Measurements from ENCODE around the gene ITGB3. TPM values are rescaled to one million over a fixed set of nuclear protein-coding genes. Genes with fewer than 3 reads are reported as not detected.
A peak's percentile ranks its signal among the peaks of the same experiment; 100 is the strongest.

The ITGB3 gene
- total and polyA plus RNA-seq, 2 of the 4 experiments (the other 2 are of a cell fraction): 9.8 to 17.6 TPM

DNA sequence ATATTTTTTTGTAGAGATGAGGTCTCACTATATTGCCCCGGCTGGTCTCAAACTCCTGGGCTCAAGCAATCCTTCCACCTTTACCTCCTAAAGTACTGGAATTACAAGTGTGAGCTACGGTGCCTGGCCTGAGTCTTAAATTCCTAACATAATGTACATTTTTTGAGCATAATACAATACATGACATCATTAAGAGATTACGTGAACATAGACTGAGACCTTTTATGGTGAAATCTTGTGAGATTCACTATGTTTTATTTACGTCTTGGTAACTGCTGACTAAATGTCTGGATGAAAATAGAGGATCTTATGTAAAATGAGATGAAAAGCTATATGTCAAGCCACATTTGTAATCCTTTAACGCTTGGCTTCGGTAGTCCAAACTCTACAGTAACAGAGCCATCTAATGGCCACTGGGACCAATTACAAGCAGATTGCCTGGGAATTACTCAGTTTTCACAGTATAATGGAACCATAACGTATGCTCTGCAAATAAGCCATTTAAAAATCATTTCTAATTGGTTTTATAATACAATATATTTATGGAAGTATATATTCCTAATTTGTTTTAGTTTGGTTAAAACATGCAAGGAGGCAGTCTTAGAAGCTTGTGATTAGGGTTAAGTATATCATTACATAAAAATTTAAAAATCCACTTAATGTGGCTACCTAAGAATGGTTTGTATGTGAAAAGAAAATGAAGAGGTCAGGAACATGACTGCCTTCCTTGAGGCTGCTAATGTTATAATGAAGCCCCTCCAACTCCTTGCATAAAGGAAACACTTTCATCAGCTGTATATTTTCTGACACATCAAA lies 62.0 kb downstream of the ITGB3 start (continued):
- TF ChIP-seq CHD1 (IDR thresholded peaks at IDR 0.05; ENCODE audit: low read depth, low read length) (no peak), RFX5 (IDR thresholded peaks at IDR 0.05; ENCODE audit: low read depth, low read length) (peak; percentile 70; the same call in 1 of the 2 replicates), POLR2A (IDR thresholded peaks at IDR 0.05; ENCODE audit: low read depth, low read length) (0 out of 2 replicates have a peak, but pooled peaks have one; percentile 28)

DNA sequence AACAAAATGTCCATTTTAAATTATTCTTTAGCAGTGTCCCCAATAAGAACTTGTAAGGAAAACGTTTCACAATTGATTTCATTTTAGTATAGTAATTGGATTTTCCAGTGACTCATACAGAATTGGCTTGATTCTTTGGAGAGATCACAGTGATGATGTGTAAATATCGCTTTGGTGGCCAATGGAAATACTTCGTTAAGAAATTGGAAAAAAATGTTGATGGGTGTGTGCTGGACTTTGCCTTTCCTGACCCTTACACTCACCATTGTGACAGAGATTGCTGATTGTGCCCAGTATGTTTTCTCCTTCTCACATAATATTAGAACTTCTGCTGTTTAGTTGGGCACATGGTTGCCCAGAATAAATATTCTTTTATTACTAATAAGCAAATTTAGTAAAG lies 62.7 kb downstream of the ITGB3 start:
- H3K9me3 ChIP-seq (ENCODE audit: control insufficient read depth, insufficient read depth, low read length): no peaks in the 10 kb centered on the region

More for the DNA sequence above, 62.7 kb downstream of the ITGB3 start:
- H4K91ac ChIP-seq (ENCODE audit: insufficient read depth, low read depth, low read length): peak overlapping the region; percentile 2; the same call in 1 of the 2 replicates
- peak overlapping the region; percentile 88; the same call in 1 of the 2 replicates for H3K18ac ChIP-seq (ENCODE audit: low read depth, low read length)
- BruUV-seq (replicated peaks): no TSS peak
- ChIA-PET CTCF (interaction anchor here (1.2 to 3.5 kb wide), 6 partner anchors 10 to 288 kb away, joined by 3 to 30 read pairs (median 3); no protein-coding TSS in a partner anchor), POLR2A (ENCODE audit: unreplicated experiment) (no interaction called here)
- ATAC-seq (ENCODE audit: low read depth) (no peak), DNase-seq (peak; percentile 67)
- peak overlapping the region; percentile 53; the same call in 1 of the 2 replicates for H2BK20ac ChIP-seq (ENCODE audit: low read depth, low read length)
- intact Hi-C loops (cut with micrococcal nuclease) (loop anchor here (5.0 kb wide), 1 partner anchor 129 kb away; the partner anchor contains the start of gene CDC27), dilution Hi-C loops (cut with HindIII; ENCODE audit: low sequenced_read_pairs, unreplicated experiment) (no loop called here), in situ Hi-C loops (cut with MboI; ENCODE audit: low sequenced_read_pairs) (no loop called here)
- peak overlapping the region; percentile 48; the same call in 1 of the 2 replicates for H2BK120ac ChIP-seq (ENCODE audit: low read depth, low read length)
- peak overlapping the region; percentile 96 for H2BK5ac ChIP-seq (ENCODE audit: low read depth, low read length, poor library complexity, severe bottlenecking)
- H2AK5ac ChIP-seq (ENCODE audit: low read depth, low read length): peak overlapping the region; percentile 33; the same call in 1 of the 2 replicates
- no peak overlapping the region for H2AK9ac ChIP-seq (replicated peaks; ENCODE audit: low read depth, low read length, poor library complexity)
- peak overlapping the region; percentile 31; the same call in 1 of the 2 replicates for H3K27ac ChIP-seq (ENCODE audit: insufficient read depth, low read length)
- TF ChIP-seq RFX5 (IDR thresholded peaks at IDR 0.05; ENCODE audit: low read depth, low read length) (no peak), CEBPB (IDR thresholded peaks at IDR 0.05; ENCODE audit: low read depth, low read length) (peak; percentile 31; the same call in 1 of the 2 replicates), FOS (IDR thresholded peaks at IDR 0.05; ENCODE audit: low read depth, low read length) (peak; percentile 44; the same call in 1 of the 2 replicates), RCOR1 (IDR thresholded peaks at IDR 0.05; ENCODE audit: insufficient replicate concordance, low read length) (no peak), MXI1 (IDR thresholded peaks at IDR 0.05; ENCODE audit: borderline replicate concordance, low read depth, low read length) (no peak)
- TF ChIP-seq, protein P1, sequence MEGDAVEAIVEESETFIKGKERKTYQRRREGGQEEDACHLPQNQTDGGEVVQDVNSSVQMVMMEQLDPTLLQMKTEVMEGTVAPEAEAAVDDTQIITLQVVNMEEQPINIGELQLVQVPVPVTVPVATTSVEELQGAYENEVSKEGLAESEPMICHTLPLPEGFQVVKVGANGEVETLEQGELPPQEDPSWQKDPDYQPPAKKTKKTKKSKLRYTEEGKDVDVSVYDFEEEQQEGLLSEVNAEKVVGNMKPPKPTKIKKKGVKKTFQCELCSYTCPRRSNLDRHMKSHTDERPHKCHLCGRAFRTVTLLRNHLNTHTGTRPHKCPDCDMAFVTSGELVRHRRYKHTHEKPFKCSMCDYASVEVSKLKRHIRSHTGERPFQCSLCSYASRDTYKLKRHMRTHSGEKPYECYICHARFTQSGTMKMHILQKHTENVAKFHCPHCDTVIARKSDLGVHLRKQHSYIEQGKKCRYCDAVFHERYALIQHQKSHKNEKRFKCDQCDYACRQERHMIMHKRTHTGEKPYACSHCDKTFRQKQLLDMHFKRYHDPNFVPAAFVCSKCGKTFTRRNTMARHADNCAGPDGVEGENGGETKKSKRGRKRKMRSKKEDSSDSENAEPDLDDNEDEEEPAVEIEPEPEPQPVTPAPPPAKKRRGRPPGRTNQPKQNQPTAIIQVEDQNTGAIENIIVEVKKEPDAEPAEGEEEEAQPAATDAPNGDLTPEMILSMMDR (conservative IDR thresholded peaks at IDR 0.05; ENCODE audit: low read depth, low read length): no peak
- H2AFZ ChIP-seq (replicated peaks; ENCODE audit: low read length, poor library complexity): no peak overlapping the region
- peaks cover 13% of the 10 kb centered on the region for H3K4me1 ChIP-seq (ENCODE audit: control insufficient read depth, insufficient read depth, low read length)
- no peak overlapping the region for H3K4me3 ChIP-seq (ENCODE audit: insufficient read depth, low read depth, low read length)
- peaks cover 2% of the 10 kb centered on the region; the same call in 1 of the 2 replicates for H3K9me1 ChIP-seq (ENCODE audit: insufficient read depth, low read length)
- H3K79me1 ChIP-seq (ENCODE audit: low read depth in 1 of 2, low read length in 2 of 2): peaks cover 0 to 6% of the 10 kb centered on the region in 2 experiments; a peak in 1 of 4 replicates
- H3K9ac ChIP-seq (ENCODE audit: low read depth, low read length): 0 out of 2 replicates have a peak overlapping the region, but pooled peaks have one; percentile 23
- H3K4me2 ChIP-seq (ENCODE audit: low read depth, low read length): no peak overlapping the region
- peaks cover 2% of the 10 kb centered on the region; the same call in 1 of the 2 replicates for H3K36me3 ChIP-seq (ENCODE audit: control insufficient read depth, insufficient read depth, low read length)
- H2BK15ac ChIP-seq (ENCODE audit: low read depth, low read length): 0 out of 3 replicates have a peak overlapping the region, but pooled peaks have one; percentile 22
- no CpG with 5 or more reads among the region's 3 CpGs for WGBS, 2 experiments (ENCODE audit: extremely low coverage in 2 of 2, insufficient read length in 1 of 2)
- peak overlapping the region; percentile 33; the same call in 1 of the 2 replicates for H3K23ac ChIP-seq (ENCODE audit: low read depth, low read length)
- no peaks in the 10 kb centered on the region for H4K20me1 ChIP-seq (ENCODE audit: insufficient read depth, low read length)
- peak overlapping the region; percentile 31; the same call in 1 of the 2 replicates for H3K4ac ChIP-seq (ENCODE audit: low read depth, low read length)
- peak overlapping the region; percentile 4 to 35; a peak in 2 of 4 replicates for H4K8ac ChIP-seq (ENCODE audit: low read depth in 2 of 2, low read length in 2 of 2)
- H3K56ac ChIP-seq (ENCODE audit: extremely low read depth, insufficient read depth, low read length): peak overlapping the region; percentile 73
- H3K27me3 ChIP-seq (ENCODE audit: control insufficient read depth, insufficient read depth, low read length): no peaks in the 10 kb centered on the region
- peak overlapping the region; percentile 77; the same call in 1 of the 2 replicates for H4K5ac ChIP-seq (ENCODE audit: low read depth, low read length)
- H3K14ac ChIP-seq (replicated peaks; ENCODE audit: low read depth, low read length): peak overlapping the region; percentile 34
